Measurements from ENCODE around the gene MYOZ3.

GRCh38 chr5:150660108-150660831, 781 bp upstream of the MYOZ3 start:
- TF ChIP-seq, protein P1, sequence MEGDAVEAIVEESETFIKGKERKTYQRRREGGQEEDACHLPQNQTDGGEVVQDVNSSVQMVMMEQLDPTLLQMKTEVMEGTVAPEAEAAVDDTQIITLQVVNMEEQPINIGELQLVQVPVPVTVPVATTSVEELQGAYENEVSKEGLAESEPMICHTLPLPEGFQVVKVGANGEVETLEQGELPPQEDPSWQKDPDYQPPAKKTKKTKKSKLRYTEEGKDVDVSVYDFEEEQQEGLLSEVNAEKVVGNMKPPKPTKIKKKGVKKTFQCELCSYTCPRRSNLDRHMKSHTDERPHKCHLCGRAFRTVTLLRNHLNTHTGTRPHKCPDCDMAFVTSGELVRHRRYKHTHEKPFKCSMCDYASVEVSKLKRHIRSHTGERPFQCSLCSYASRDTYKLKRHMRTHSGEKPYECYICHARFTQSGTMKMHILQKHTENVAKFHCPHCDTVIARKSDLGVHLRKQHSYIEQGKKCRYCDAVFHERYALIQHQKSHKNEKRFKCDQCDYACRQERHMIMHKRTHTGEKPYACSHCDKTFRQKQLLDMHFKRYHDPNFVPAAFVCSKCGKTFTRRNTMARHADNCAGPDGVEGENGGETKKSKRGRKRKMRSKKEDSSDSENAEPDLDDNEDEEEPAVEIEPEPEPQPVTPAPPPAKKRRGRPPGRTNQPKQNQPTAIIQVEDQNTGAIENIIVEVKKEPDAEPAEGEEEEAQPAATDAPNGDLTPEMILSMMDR (IDR thresholded peaks at IDR 0.05) = no peak
- TF ChIP-seq POLR2AphosphoS5 (IDR thresholded peaks at IDR 0.05; ENCODE audit: low read depth, low read length) = no peak
